Stimulated activated naive CD4-positive, alpha-beta T cell (primary cell): Measurements from ENCODE around the gene PLEK2.
"Not testable (repeated sequence)": the region's sequence is repeated elsewhere in the genome, so short reads cannot be mapped to it uniquely, and the experiment has no call there.

Source experiments
- DNase-seq, 6 experiments: peaks; one replicate each; lab custom pipeline; 2025; lab: John Stamatoyannopoulos, UW

The PLEK2 gene

DNA sequence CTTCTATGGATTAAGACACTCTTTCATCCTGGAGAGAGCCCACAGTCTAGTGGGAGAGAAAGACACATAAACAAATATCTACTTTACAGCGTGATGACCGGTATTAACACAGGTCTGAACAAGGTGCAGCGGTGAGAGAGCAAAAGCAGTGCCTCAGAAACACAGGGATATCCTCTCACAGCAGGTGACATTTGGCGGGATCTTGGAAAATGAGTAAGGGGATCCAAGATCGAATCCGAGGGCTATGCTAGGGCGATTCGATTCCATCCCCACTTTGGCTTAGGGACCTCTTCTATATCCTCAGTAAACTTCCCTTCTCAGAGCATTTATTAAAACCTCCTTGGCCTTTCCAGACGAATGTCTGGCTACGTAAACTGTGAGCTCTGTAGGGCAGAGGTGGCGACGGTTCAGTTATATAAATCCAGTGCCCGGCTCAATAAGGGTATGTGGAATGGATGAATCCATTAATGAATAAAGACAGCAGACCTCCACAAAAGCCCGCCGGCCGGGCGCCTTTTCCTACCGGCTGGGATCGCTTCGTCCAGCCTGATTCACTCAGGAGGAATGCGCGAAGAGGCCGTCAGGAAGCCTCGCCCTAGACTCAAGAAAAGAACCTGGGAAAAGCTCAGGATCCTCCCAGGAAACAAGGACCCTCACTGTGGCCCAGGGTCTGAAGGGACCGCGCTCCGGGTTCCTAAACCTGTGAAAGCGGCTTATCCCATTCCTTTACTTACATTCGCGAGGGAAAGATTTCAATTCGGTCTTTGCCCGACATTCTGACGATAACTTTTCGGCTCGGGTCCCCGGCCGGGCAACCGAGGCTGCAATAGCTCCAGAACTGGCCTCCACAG lies 52.8 kb downstream of the PLEK2 start:
- DNase-seq, result no peak

DNA sequence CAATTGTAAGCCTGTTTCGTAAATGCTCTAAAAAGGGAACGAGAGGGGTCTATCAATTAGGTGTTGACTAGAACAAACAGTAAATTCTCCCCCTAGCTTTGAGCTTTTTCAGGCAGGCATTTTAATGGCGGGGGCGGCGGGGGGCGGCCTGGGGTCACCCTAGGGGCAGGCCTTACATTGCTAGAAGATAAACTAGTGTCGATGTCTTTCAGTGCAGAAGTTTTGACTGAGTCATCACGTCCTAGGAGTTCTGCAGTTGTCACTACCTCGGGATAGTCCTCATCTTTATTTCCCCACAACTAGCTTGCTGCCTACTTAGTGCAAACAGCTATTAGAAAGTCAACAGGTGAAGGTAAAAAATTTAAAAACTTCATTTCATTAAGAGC lies 54.0 kb downstream of the PLEK2 start:
- DNase-seq, result no peak

DNA sequence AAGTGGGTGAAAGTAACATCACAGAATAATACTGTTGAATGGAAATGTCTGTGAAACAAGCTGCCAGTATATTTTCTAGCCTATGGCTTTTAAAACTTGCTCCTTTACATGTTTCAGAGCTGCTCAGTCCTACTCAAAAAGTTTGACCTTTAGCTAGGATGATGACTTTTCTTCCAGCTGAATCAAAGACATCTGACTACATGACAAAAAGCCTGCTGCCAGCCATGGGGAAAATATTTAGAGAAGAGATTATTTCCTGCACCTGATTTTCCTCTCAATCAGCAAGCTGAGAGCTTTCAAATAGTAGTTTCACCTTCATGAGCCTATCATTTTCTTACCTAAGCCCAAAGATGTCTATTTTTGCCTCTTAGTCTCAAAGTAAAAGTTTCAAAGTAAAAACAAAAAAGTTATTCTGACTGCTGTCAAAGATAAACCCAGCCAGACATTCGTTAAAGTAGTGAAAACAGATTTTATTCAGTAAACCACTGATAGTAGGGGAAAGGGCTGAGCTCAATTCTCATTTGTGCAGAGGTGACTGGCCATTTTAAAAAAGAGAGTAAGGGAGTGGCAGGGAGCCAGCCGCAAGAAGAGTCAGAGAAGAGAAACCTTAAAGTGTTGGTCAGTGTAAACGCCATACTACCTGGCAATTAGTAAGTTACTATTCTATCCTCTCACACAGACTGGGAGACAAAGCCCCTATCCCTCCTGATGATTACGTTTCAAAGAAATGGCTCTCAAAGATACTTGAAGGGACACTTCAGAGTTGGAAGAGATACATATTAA lies 54.6 kb downstream of the PLEK2 start:
- no peak for DNase-seq

DNA sequence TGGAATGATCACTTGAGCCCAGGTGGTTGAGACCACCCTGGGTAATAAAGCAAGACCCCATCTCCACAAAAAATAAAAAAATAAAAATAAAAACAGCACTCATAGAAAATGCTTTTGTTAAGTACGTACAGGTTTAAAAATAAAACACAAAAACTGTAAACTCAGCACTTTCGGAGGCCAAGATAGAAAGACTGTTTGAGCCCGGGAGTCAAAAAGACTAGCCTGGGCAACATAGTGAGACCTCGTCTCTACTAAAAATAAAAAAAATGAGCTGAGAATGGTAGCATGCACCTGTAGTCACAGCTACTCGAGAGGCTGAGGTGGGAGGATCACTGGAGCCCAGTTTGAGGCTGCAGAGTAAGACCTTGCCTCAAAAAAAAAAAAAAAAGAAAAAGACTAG lies 59.9 kb downstream of the PLEK2 start:
- no peak for DNase-seq

DNA sequence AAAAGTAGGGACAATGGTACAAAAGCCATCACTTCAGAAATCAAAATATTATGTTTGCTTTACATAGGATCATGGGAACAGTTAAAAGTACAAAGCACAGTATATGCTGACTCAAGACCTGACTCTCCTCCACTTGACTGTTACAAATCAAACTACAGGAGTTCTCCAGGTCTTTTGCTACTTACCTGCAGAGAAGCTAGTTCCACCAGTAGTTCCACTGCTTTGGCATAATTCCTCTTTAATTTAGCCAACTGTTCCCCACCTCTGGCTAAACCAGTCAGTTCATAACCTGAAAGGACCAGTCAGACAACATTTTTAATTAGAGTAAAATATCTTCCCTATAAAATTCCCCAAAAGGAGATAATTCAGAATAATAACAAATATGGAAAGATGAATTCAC lies 66.4 kb downstream of the PLEK2 start:
- no peak for DNase-seq

DNA sequence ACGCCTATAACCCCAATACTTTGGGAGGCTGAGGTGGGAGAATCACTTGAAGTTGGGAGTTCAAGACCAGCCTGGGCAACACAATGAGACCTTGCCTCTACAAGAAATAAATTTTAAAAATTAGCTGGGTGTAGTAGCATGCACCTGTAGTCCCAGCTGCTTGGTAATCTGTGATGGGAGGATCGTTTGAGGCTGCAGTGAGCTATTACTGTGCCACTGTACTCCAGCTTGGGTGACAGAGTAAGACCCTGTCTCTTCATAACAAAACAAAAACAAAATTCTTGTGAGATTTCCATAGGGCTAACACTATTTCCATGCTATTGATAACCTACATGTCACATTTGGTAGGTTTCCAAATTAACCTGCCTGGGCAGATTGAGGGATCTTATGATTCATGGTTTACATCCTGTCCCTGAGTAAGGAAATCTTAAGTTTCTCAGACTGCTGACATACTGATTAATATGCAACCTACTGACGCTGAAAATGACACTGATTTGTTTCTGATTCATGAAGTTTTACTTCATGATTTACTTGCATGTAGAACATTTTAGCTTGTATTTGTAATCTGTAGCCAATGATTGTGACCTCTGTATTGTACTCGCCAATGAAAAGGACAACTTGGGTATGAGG lies 68.2 kb downstream of the PLEK2 start:
- DNase-seq, result no peak

DNA sequence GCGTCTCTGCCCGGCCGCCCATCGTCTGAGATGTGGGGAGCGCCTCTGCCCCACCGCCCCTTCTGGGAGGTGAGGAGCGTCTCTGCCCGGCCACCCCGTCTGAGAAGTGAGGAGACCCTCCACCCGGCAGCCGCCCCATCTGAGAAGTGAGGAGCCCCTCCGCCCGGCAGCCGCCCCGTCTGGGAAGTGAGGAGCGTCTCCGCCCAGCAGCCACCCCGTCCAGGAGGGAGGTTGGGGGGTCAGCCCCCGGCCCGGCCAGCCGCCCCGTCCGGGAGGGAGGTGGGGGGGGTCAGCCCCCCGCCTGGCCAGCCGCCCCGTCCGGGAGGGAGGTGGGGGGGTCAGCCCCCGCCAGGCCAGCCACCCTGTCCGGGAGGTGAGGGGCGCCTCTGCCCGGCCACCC lies 70.7 kb downstream of the PLEK2 start:
- DNase-seq, result not testable (repeated sequence)
